Left ventricle myocardium inferior (tissue), 1 donor: ENCODE data around the gene PRCC. TPM values are rescaled to one million over a fixed set of nuclear protein-coding genes. Genes with fewer than 3 reads are reported as not detected.

Experiments
- DNase-seq: peaks from one replicate; pipeline ENCODE4 v3.0.0-alpha.2; 2020
- H3K27ac ChIP-seq: fragments of 200-600 bp; replicated peaks from 2 replicates; pipeline ENCODE4 v1.8.0; 2021
- H3K27me3 ChIP-seq: fragments of 200-600 bp; 2 replicates; pipeline ENCODE4 v1.8.0; 2021; ENCODE audit warnings: low read depth
- H3K36me3 ChIP-seq: fragments of 200-600 bp; 2 replicates; pipeline ENCODE4 v1.8.0; 2021
- H3K4me1 ChIP-seq: fragments of 200-600 bp; 2 replicates; pipeline ENCODE4 v1.8.0; 2021
- H3K4me3 ChIP-seq: fragments of 200-600 bp; 2 replicates; pipeline ENCODE4 v1.8.0; 2021; ENCODE audit warnings: mild to moderate bottlenecking, moderate library complexity
- H3K9me3 ChIP-seq: fragments of 200-600 bp; replicated peaks from 2 replicates; pipeline ENCODE4 v1.8.0; 2021
- CTCF ChIP-seq: fragments of 200-600 bp; IDR thresholded peaks from 2 replicates; pipeline ENCODE4 v1.8.0; 2021; ENCODE audit warnings: antibody characterized with exemption, mild to moderate bottlenecking, borderline replicate concordance
- intact Hi-C: fragments of 100-400 bp; cut with micrococcal nuclease; formaldehyde crosslinking; loops from one replicate; pipeline ENCODE4 v1.11.0; 2022
- total RNA-seq: library from RNA; stranded (reverse); fragmentation: NEBNext Ultra II Directional; extraction: Animal tissue kit (Norgen Biotek cat#: 25700); gene quantifications from one replicate; pipeline ENCODE4 v1.2.1, GENCODE V29; 2021
- donor health status: DM: no; HTN: yes; CAD: no; lungs with severe emphysema.

The PRCC gene
- total RNA-seq, 1 donor from 2014 or later = 36.3 TPM

- H3K27me3 ChIP-seq = no peaks in the 10 kb centered on the region
- H3K27ac ChIP-seq = no peak overlapping the region
- intact Hi-C loops = no loop called here
- H3K4me3 ChIP-seq = no peak overlapping the region
- no peak for TF ChIP-seq CTCF
- peaks cover 82% of the 10 kb centered on the region for H3K36me3 ChIP-seq
- DNase-seq = no peak
- H3K9me3 ChIP-seq = no peaks in the 10 kb centered on the region
- H3K4me1 ChIP-seq = peaks cover 9% of the 10 kb centered on the region
These were observed 19.3 kb downstream of the PRCC start for GRCh38 chr1:156786640-156787039.

DNA sequence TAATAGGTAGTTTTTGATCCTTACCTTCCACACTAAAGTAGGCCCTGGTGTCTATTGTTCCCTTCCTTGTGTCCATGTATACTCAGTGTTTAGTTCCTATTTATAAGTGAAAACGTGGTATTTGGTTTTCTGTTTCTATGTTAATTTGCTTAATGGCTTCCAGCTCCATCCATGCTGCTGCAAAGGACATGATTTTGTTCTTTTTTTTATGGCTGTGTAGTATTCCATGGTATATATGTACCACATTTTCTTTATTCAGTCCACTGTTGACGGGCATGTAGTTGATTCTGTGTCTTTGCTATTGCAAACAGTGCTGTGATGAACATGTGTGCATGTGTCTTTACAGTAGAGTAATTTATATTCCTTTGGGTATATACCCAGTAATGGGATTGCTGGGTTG is 20.8 kb downstream of the PRCC start:
- Histone ChIP-seq H3K4me3 (no peak overlapping the region), H3K27me3 (no peaks in the 10 kb centered on the region), H3K9me3 (no peaks in the 10 kb centered on the region), H3K36me3 (peaks cover 84% of the 10 kb centered on the region), H3K27ac (no peak overlapping the region), H3K4me1 (no peaks in the 10 kb centered on the region)
- intact Hi-C loops = no loop called here
- DNase-seq = no peak
- no peak for TF ChIP-seq CTCF

DNA sequence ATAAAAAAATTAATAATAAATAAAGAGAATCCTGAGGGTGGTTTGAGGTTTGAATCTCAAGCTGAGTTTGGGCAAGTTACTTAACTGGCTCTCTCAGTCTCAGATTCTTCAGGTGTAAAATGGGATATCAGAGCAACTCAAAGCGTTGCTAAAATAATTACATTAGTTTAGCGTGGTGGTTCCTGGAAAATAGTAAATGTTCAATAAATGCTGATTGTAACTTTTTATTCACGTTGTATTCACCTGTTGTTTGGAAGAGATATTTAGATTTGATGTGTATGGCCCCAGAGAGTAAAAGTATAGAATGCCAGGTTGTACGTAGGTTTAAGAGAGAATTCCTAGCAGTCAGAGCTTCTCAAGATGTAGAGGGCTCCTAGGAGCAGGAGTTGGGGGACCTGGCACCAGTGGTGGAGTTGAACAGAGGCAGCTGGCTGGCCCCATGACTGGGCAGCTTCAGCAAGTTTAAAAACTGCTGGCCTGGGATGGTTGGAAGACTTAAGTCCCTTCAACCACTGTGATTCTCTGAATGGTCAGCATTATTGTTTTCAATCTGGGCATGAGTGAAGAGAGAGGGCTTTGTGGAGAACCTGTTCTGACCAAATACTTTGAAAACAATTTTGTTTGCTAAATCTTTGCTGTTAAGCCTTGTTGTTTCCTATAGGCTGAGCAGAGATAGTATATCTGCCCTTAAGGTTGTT is 22.4 kb downstream of the PRCC start:
- intact Hi-C loops = loop anchor here (10.0 kb wide), 1 partner anchor 75 kb away; the partner anchor contains the start of gene NTRK1
- no peaks in the 10 kb centered on the region for H3K9me3 ChIP-seq
- H3K4me1 ChIP-seq = no peaks in the 10 kb centered on the region
- TF ChIP-seq CTCF = no peak
- no peaks in the 10 kb centered on the region for H3K27me3 ChIP-seq
- H3K36me3 ChIP-seq = peaks cover 87% of the 10 kb centered on the region
- no peak for DNase-seq
- no peak overlapping the region for H3K27ac ChIP-seq
- H3K4me3 ChIP-seq = no peak overlapping the region

- intact Hi-C loops = loop anchor here (10.0 kb wide), 1 partner anchor 70 kb away; the partner anchor contains the start of gene NTRK1
- no peak for DNase-seq
- H3K27ac ChIP-seq = no peak overlapping the region
- no peaks in the 10 kb centered on the region for H3K27me3 ChIP-seq
- H3K4me3 ChIP-seq = no peak overlapping the region
- H3K4me1 ChIP-seq = no peaks in the 10 kb centered on the region
- peaks cover 91% of the 10 kb centered on the region for H3K36me3 ChIP-seq
- no peaks in the 10 kb centered on the region for H3K9me3 ChIP-seq
- no peak for TF ChIP-seq CTCF
These were observed 27.4 kb downstream of the PRCC start for GRCh38 chr1:156794506-156795373.

- no peaks in the 10 kb centered on the region for H3K27me3 ChIP-seq
- peaks cover 98% of the 10 kb centered on the region for H3K36me3 ChIP-seq
- no peak for DNase-seq
- intact Hi-C loops = loop anchor here (10.0 kb wide), 1 partner anchor 69 kb away; the partner anchor contains the start of gene NTRK1
- peaks cover 5% of the 10 kb centered on the region for H3K4me1 ChIP-seq
- no peak overlapping the region for H3K4me3 ChIP-seq
- no peak overlapping the region for H3K27ac ChIP-seq
- no peak for TF ChIP-seq CTCF
- no peaks in the 10 kb centered on the region for H3K9me3 ChIP-seq
These were observed 28.0 kb downstream of the PRCC start for GRCh38 chr1:156795374-156795733.
